ENCODE results near the gene ZNF212.

The ZNF212 gene

GRCh38 chr7:149261829-149262617 is 22.6 kb downstream of the ZNF212 start, which contains the start of gene ZNF783 (continued):
- TF ChIP-seq ZNF404 (tag by site-specific recombination; IDR thresholded peaks at IDR 0.05) (no peak), ZBTB44 (tag by site-specific recombination; IDR thresholded peaks at IDR 0.05) (0 out of 2 replicates have a peak, but pooled peaks have one; percentile 29), ZBTB11 (tag by site-specific recombination; conservative IDR thresholded peaks at IDR 0.05; ENCODE audit: low read depth) (no peak), KLF7 (tag by site-specific recombination; IDR thresholded peaks at IDR 0.05; ENCODE audit: borderline replicate concordance) (no peak; the same call in 1 of the 2 replicates), ZNF221 (tag by site-specific recombination; IDR thresholded peaks at IDR 0.05; ENCODE audit: borderline replicate concordance) (no peak), ZNF335 (tag by site-specific recombination; conservative IDR thresholded peaks at IDR 0.05) (peak; percentile 20; the same call in 1 of the 2 replicates), BCL11A (tag by site-specific recombination; IDR thresholded peaks at IDR 0.05; ENCODE audit: low read depth) (no peak), ZNF184 (tag by site-specific recombination; IDR thresholded peaks at IDR 0.05) (no peak), ZNF174 (tag by site-specific recombination; IDR thresholded peaks at IDR 0.05) (no peak), ZBTB8A (tag by site-specific recombination; IDR thresholded peaks at IDR 0.05) (peak; percentile 97), ZNF530 (tag by site-specific recombination; IDR thresholded peaks at IDR 0.05; ENCODE audit: low read depth) (no peak), ZNF366 (tag by site-specific recombination; conservative IDR thresholded peaks at IDR 0.05) (no peak), ZNF302 (tag by site-specific recombination; IDR thresholded peaks at IDR 0.05; ENCODE audit: low read depth) (no peak), ZNF146 (tag by site-specific recombination; IDR thresholded peaks at IDR 0.05) (no peak), ZNF132 (tag by site-specific recombination; IDR thresholded peaks at IDR 0.05; ENCODE audit: borderline replicate concordance) (no peak), ZNF514 (tag by site-specific recombination; IDR thresholded peaks at IDR 0.05) (no peak), GLI2 (tag by site-specific recombination; IDR thresholded peaks at IDR 0.05; ENCODE audit: borderline replicate concordance, low read depth) (no peak), ZNF704 (tag by site-specific recombination; IDR thresholded peaks at IDR 0.05) (no peak), ZNF324 (tag by site-specific recombination; IDR thresholded peaks at IDR 0.05) (no peak), ZNF501 (tag by site-specific recombination; IDR thresholded peaks at IDR 0.05) (no peak), KLF10 (tag by site-specific recombination; IDR thresholded peaks at IDR 0.05) (0 out of 2 replicates have a peak, but pooled peaks have one; percentile 33), RBAK (tag by site-specific recombination; IDR thresholded peaks at IDR 0.05) (no peak), ZNF843 (tag by site-specific recombination; IDR thresholded peaks at IDR 0.05) (no peak), ZBTB17 (tag by site-specific recombination; IDR thresholded peaks at IDR 0.05) (no peak), KLF9 (tag by site-specific recombination; IDR thresholded peaks at IDR 0.05; ENCODE audit: low read depth) (no peak)
- TF ChIP-seq, protein P1, sequence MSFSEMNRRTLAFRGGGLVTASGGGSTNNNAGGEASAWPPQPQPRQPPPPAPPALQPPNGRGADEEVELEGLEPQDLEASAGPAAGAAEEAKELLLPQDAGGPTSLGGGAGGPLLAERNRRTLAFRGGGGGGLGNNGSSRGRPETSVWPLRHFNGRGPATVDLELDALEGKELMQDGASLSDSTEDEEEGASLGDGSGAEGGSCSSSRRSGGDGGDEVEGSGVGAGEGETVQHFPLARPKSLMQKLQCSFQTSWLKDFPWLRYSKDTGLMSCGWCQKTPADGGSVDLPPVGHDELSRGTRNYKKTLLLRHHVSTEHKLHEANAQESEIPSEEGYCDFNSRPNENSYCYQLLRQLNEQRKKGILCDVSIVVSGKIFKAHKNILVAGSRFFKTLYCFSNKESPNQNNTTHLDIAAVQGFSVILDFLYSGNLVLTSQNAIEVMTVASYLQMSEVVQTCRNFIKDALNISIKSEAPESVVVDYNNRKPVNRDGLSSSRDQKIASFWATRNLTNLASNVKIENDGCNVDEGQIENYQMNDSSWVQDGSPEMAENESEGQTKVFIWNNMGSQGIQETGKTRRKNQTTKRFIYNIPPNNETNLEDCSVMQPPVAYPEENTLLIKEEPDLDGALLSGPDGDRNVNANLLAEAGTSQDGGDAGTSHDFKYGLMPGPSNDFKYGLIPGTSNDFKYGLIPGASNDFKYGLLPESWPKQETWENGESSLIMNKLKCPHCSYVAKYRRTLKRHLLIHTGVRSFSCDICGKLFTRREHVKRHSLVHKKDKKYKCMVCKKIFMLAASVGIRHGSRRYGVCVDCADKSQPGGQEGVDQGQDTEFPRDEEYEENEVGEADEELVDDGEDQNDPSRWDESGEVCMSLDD (tag by site-specific recombination; IDR thresholded peaks at IDR 0.05), result no peak
- TF ChIP-seq, protein P2, sequence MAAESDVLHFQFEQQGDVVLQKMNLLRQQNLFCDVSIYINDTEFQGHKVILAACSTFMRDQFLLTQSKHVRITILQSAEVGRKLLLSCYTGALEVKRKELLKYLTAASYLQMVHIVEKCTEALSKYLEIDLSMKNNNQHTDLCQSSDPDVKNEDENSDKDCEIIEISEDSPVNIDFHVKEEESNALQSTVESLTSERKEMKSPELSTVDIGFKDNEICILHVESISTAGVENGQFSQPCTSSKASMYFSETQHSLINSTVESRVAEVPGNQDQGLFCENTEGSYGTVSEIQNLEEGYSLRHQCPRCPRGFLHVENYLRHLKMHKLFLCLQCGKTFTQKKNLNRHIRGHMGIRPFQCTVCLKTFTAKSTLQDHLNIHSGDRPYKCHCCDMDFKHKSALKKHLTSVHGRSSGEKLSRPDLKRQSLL (tag by site-specific recombination; IDR thresholded peaks at IDR 0.05), result peak; percentile 28; the same call in 1 of the 2 replicates
- TF ChIP-seq, protein P3, sequence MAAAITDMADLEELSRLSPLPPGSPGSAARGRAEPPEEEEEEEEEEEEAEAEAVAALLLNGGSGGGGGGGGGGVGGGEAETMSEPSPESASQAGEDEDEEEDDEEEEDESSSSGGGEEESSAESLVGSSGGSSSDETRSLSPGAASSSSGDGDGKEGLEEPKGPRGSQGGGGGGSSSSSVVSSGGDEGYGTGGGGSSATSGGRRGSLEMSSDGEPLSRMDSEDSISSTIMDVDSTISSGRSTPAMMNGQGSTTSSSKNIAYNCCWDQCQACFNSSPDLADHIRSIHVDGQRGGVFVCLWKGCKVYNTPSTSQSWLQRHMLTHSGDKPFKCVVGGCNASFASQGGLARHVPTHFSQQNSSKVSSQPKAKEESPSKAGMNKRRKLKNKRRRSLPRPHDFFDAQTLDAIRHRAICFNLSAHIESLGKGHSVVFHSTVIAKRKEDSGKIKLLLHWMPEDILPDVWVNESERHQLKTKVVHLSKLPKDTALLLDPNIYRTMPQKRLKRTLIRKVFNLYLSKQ (tag by site-specific recombination; IDR thresholded peaks at IDR 0.05; ENCODE audit: borderline replicate concordance), result no peak

All from HEK293 (cell line).